ENCODE data around the gene MTPN. TPM values are rescaled to one million over a fixed set of nuclear protein-coding genes. Genes with fewer than 3 reads are reported as not detected.

The MTPN gene
- total and polyA plus RNA-seq, 10 of the 15 experiments (the other 5 are each of a cell fraction or from before 2014, with no cell fraction given) = 38.7 to 146 (median 85.4) TPM

- no peak for TF ChIP-seq CTCF (IDR thresholded peaks at IDR 0.05 in 2 of 3, conservative IDR thresholded peaks at IDR 0.05 in 1 of 3; ENCODE audit: control insufficient read depth in 2 of 3, extremely low read depth in 1 of 3, insufficient read depth in 1 of 3, low read depth in 3 of 3, low read length in 3 of 3)
- TF ChIP-seq SREBF2 (IDR thresholded peaks at IDR 0.05; ENCODE audit: low read length) = no peak
Observed at GRCh38 chr7:135995748-135996147, 18.6 kb upstream of the MTPN start (continued).

GRCh38 chr7:135994466-135995205 is 17.5 kb upstream of the MTPN start:
- Histone ChIP-seq H2AFZ (ENCODE audit: control insufficient read depth, low read depth, low read length) (no peak overlapping the region), H3K9me3 (replicated peaks; ENCODE audit: control insufficient read depth, insufficient read depth, low read length) (no peaks in the 10 kb centered on the region), H3K27ac (ENCODE audit: control insufficient read depth, insufficient read depth) (no peak overlapping the region), H3K36me3 (ENCODE audit: control insufficient read depth in 2 of 2, insufficient read depth in 2 of 2, low read length in 1 of 2) (no peaks in the 10 kb centered on the region), H3K79me2 (ENCODE audit: control insufficient read depth, insufficient read depth, low read length) (no peaks in the 10 kb centered on the region), H3K4me3 (no peak overlapping the region), H4K20me1 (ENCODE audit: control insufficient read depth, insufficient read depth) (no peaks in the 10 kb centered on the region), H3K4me1 (ENCODE audit: control insufficient read depth, insufficient read depth, low read length) (peaks cover 3% of the 10 kb centered on the region), H3K4me2 (ENCODE audit: control insufficient read depth, insufficient read depth) (no peak overlapping the region), H3K9ac (ENCODE audit: control insufficient read depth, insufficient read depth, low read length) (no peak overlapping the region), H3K27me3 (replicated peaks in 1 of 2; ENCODE audit: control insufficient read depth in 2 of 2, insufficient read depth in 2 of 2, low read length in 1 of 2) (no peaks in the 10 kb centered on the region)
- FAIRE-seq (no peak), ATAC-seq (peak; percentile 54), DNase-seq (ENCODE audit: low read depth, low spot score) (no peak)
- 53% methylated on average over 6 of the region's 6 CpGs for WGBS (ENCODE audit: insufficient coverage, insufficient replicate concordance, low lambda C conversion rate, missing lambda C conversion rate)
- CTCF ChIA-PET = interaction anchor here (0.7 to 3.7 kb wide), 5 partner anchors 12 to 321 kb away, joined by 3 to 15 read pairs (median 4); no protein-coding TSS in a partner anchor
- in situ Hi-C loops (cut with MboI) = no loop called here
- POLR2A ChIA-PET = interaction anchor here (1.1 kb wide), 1 partner anchor 29 kb away, joined by 3 read pairs; no protein-coding TSS in a partner anchor
- intact Hi-C loops (cut with micrococcal nuclease; ENCODE audit: unreplicated experiment) = no loop called here
- RAD21 ChIA-PET (ENCODE audit: unreplicated experiment) = interaction anchor here (0.8 to 1.5 kb wide), 4 partner anchors 13 to 51 kb away, joined by 3 to 4 read pairs (median 3); no protein-coding TSS in a partner anchor
- BruUV-seq (replicated peaks) = no TSS peak
- SMC1A ChIA-PET (ENCODE audit: uncharacterized antibody, unreplicated experiment) = interaction anchor here (0.7 to 3.4 kb wide), 9 partner anchors 9 to 322 kb away, joined by 3 to 13 read pairs (median 4); no protein-coding TSS in a partner anchor
- no peak for TF ChIP-seq ZBTB4 (CRISPR knock-in tag; IDR thresholded peaks at IDR 0.05)
- TF ChIP-seq ELK1 (IDR thresholded peaks at IDR 0.05; ENCODE audit: low read depth, low read length) = no peak
- no peak for TF ChIP-seq IRF4 (IDR thresholded peaks at IDR 0.05; ENCODE audit: low read depth, low read length)
- TF ChIP-seq RUNX3 (IDR thresholded peaks at IDR 0.05; ENCODE audit: low read length) = no peak
- TF ChIP-seq MEF2A (IDR thresholded peaks at IDR 0.05; ENCODE audit: insufficient read depth, low read depth, low read length) = no peak
- no peak for TF ChIP-seq SMC3 (IDR thresholded peaks at IDR 0.05; ENCODE audit: borderline replicate concordance, low read length)
- TF ChIP-seq STAT1 (conservative IDR thresholded peaks at IDR 0.05) = no peak
- TF ChIP-seq SREBF1 (IDR thresholded peaks at IDR 0.05; ENCODE audit: low read length) = no peak
- TF ChIP-seq POLR2A (IDR thresholded peaks at IDR 0.05; ENCODE audit: low read depth, low read length) = no peak

All from GM12878 (cell line).